Measurements from ENCODE around the gene WDFY2. TPM values are rescaled to one million over a fixed set of nuclear protein-coding genes. Genes with fewer than 3 reads are reported as not detected.

The WDFY2 gene
- total RNA-seq, 1 experiment from 2014 or later: 25.7 TPM

GRCh38 chr13:51816604-51817249, 232.5 kb downstream of the WDFY2 start (continued):
- no peak for TF ChIP-seq HMGXB4 (CRISPR knock-in tag; IDR thresholded peaks at IDR 0.05)
- TF ChIP-seq RELA (CRISPR knock-in tag; IDR thresholded peaks at IDR 0.05; ENCODE audit: borderline replicate concordance): no peak
- TF ChIP-seq HMGA2 (CRISPR knock-in tag; IDR thresholded peaks at IDR 0.05): no peak
- TF ChIP-seq SMAD3 (CRISPR knock-in tag; IDR thresholded peaks at IDR 0.05; ENCODE audit: borderline replicate concordance): no peak
- no peak for TF ChIP-seq RORB (CRISPR knock-in tag; IDR thresholded peaks at IDR 0.05)
- TF ChIP-seq MLX (CRISPR knock-in tag; IDR thresholded peaks at IDR 0.05): no peak
- no peak for TF ChIP-seq ATF6 (CRISPR knock-in tag; IDR thresholded peaks at IDR 0.05)
- TF ChIP-seq SP1 (CRISPR knock-in tag; conservative IDR thresholded peaks at IDR 0.05): no peak

Small RNA genes within 50 kb of the gene (microRNA-seq; reads per million reads assigned to microRNA genes)
- gene MIR4703 (ENCODE audit: borderline number of aligned reads): not detected

Other genes starting within 250 kb of the WDFY2 start
- gene SERPINE3, start 244.8 kb upstream of the WDFY2 start, total RNA-seq (2021): 0.16 to 0.64 TPM (median 0.59 TPM) in 3 replicates
- gene INTS6, start 131.4 kb upstream of the WDFY2 start, total RNA-seq (2021): 27.2 to 40.4 TPM (median 35.7 TPM) in 3 replicates
- gene DHRS12, start 219.7 kb downstream of the WDFY2 start, total RNA-seq (2021): 10.2 to 14.8 TPM (median 12.9 TPM) in 3 replicates

Measured in WTC11 (cell line).